WTC11 (cell line): ENCODE results near the gene DPYSL4.

Experiments
- CREB1 ChIP-seq: sonication (generic); formaldehyde crosslinking; IDR thresholded peaks from 2 replicates; pipeline ENCODE4 v1.8.0; 2023; ENCODE audit warnings: mild to moderate bottlenecking, missing genetic modification reagents
- ELF4 ChIP-seq: sonication (generic); formaldehyde crosslinking; IDR thresholded peaks from 2 replicates; pipeline ENCODE4 v1.8.1; 2022; ENCODE audit warnings: low read depth, mild to moderate bottlenecking, moderate library complexity, missing genetic modification reagents
- ESRRA ChIP-seq: sonication (generic); formaldehyde crosslinking; IDR thresholded peaks from 2 replicates; pipeline ENCODE4 v1.8.1; 2022; ENCODE audit warnings: mild to moderate bottlenecking, missing genetic modification reagents, borderline replicate concordance
- FOXP1 ChIP-seq: sonication (generic); formaldehyde crosslinking; IDR thresholded peaks from 2 replicates; pipeline ENCODE4 v1.8.0; 2022; ENCODE audit warnings: missing genetic modification reagents, mild to moderate bottlenecking, moderate library complexity, borderline replicate concordance
- NR2C2 ChIP-seq: sonication (generic); formaldehyde crosslinking; IDR thresholded peaks from 2 replicates; pipeline ENCODE4 v1.8.0; 2022; ENCODE audit warnings: mild to moderate bottlenecking, missing genetic modification reagents
- NR3C1 ChIP-seq: sonication (generic); formaldehyde crosslinking; conservative IDR thresholded peaks from 2 replicates; pipeline ENCODE4 v1.8.1; 2023; ENCODE audit warnings: low read depth, mild to moderate bottlenecking, missing genetic modification reagents
- SP1 ChIP-seq: sonication (generic); formaldehyde crosslinking; conservative IDR thresholded peaks from 2 replicates; pipeline ENCODE4 v1.8.1; 2022; ENCODE audit warnings: missing genetic modification reagents
- ZBTB21 ChIP-seq: sonication (generic); formaldehyde crosslinking; IDR thresholded peaks from 2 replicates; pipeline ENCODE4 v1.8.1; 2023; ENCODE audit warnings: mild to moderate bottlenecking, missing genetic modification reagents, borderline replicate concordance
- TF ChIP-seq, protein P1 (sequence below): fragments of 200-600 bp; IDR thresholded peaks from 2 replicates; pipeline ENCODE4 v1.8.0; 2022; ENCODE audit warnings: antibody characterized with exemption
- TF ChIP-seq, protein P2 (sequence below): sonication (generic); formaldehyde crosslinking; IDR thresholded peaks from 2 replicates; pipeline ENCODE4 v1.8.1; 2023; ENCODE audit warnings: mild to moderate bottlenecking, missing genetic modification reagents, moderate library complexity

- no peak for TF ChIP-seq CREB1 (CRISPR knock-in tag)
- no peak for TF ChIP-seq FOXP1 (CRISPR knock-in tag)
- TF ChIP-seq, protein P1, sequence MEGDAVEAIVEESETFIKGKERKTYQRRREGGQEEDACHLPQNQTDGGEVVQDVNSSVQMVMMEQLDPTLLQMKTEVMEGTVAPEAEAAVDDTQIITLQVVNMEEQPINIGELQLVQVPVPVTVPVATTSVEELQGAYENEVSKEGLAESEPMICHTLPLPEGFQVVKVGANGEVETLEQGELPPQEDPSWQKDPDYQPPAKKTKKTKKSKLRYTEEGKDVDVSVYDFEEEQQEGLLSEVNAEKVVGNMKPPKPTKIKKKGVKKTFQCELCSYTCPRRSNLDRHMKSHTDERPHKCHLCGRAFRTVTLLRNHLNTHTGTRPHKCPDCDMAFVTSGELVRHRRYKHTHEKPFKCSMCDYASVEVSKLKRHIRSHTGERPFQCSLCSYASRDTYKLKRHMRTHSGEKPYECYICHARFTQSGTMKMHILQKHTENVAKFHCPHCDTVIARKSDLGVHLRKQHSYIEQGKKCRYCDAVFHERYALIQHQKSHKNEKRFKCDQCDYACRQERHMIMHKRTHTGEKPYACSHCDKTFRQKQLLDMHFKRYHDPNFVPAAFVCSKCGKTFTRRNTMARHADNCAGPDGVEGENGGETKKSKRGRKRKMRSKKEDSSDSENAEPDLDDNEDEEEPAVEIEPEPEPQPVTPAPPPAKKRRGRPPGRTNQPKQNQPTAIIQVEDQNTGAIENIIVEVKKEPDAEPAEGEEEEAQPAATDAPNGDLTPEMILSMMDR = no peak
- no peak for TF ChIP-seq ESRRA
- TF ChIP-seq ZBTB21 = no peak
- no peak for TF ChIP-seq ELF4 (CRISPR knock-in tag)
- no peak for TF ChIP-seq NR3C1
- TF ChIP-seq SP1 (CRISPR knock-in tag) = no peak
- no peak for TF ChIP-seq NR2C2
- TF ChIP-seq, protein P2, sequence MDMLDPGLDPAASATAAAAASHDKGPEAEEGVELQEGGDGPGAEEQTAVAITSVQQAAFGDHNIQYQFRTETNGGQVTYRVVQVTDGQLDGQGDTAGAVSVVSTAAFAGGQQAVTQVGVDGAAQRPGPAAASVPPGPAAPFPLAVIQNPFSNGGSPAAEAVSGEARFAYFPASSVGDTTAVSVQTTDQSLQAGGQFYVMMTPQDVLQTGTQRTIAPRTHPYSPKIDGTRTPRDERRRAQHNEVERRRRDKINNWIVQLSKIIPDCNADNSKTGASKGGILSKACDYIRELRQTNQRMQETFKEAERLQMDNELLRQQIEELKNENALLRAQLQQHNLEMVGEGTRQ (CRISPR knock-in tag) = no peak
Observed at GRCh38 chr10:132195366-132196075, 8.8 kb downstream of the DPYSL4 start.
